Measurements from ENCODE around the gene DNASE1L2.

DNASE1L2 gene

GRCh38 chr16:2212362-2213324, 23.6 kb upstream of the DNASE1L2 start:
- peaks cover 5% of the 10 kb centered on the region for H3K4me1 ChIP-seq (ENCODE audit: insufficient read depth, low read length, poor library complexity, severe bottlenecking)
- H3K36me3 ChIP-seq (ENCODE audit: insufficient read depth, low read length): no peaks in the 10 kb centered on the region; the same call in 1 of the 2 replicates
- no peaks in the 10 kb centered on the region for H3F3A ChIP-seq (ENCODE audit: low read depth)
- H3K4me3 ChIP-seq (ENCODE audit: low read length, poor library complexity, severe bottlenecking): peak overlapping the region; percentile 73
- H3K4me2 ChIP-seq (ENCODE audit: low read depth, low read length, poor library complexity, severe bottlenecking): peak overlapping the region; percentile 80
- no peaks in the 10 kb centered on the region for H3K27me3 ChIP-seq (ENCODE audit: insufficient read depth, low read length, poor library complexity, severe bottlenecking)
- H4K20me1 ChIP-seq (ENCODE audit: insufficient read depth, low read length, poor library complexity, severe bottlenecking): no peaks in the 10 kb centered on the region
- H3K9me2 ChIP-seq (replicated peaks; ENCODE audit: low read depth, low read length): no peaks in the 10 kb centered on the region
- H3K9me3 ChIP-seq (ENCODE audit: insufficient read depth, low read depth, low read length): no peaks in the 10 kb centered on the region
- no peak for TF ChIP-seq EZH2phosphoT487 (IDR thresholded peaks at IDR 0.05; ENCODE audit: borderline replicate concordance)
- TF ChIP-seq, protein P1, sequence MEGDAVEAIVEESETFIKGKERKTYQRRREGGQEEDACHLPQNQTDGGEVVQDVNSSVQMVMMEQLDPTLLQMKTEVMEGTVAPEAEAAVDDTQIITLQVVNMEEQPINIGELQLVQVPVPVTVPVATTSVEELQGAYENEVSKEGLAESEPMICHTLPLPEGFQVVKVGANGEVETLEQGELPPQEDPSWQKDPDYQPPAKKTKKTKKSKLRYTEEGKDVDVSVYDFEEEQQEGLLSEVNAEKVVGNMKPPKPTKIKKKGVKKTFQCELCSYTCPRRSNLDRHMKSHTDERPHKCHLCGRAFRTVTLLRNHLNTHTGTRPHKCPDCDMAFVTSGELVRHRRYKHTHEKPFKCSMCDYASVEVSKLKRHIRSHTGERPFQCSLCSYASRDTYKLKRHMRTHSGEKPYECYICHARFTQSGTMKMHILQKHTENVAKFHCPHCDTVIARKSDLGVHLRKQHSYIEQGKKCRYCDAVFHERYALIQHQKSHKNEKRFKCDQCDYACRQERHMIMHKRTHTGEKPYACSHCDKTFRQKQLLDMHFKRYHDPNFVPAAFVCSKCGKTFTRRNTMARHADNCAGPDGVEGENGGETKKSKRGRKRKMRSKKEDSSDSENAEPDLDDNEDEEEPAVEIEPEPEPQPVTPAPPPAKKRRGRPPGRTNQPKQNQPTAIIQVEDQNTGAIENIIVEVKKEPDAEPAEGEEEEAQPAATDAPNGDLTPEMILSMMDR (conservative IDR thresholded peaks at IDR 0.05; ENCODE audit: low read length): no peak
- H3K9ac ChIP-seq (ENCODE audit: low read depth, low read length, poor library complexity, severe bottlenecking): peak overlapping the region; percentile 68
- H3K79me2 ChIP-seq (ENCODE audit: insufficient read depth, low read length): peaks cover 16% of the 10 kb centered on the region
- H2AFZ ChIP-seq (ENCODE audit: low read length): no peak overlapping the region

- no peak for TF ChIP-seq EZH2phosphoT487 (IDR thresholded peaks at IDR 0.05; ENCODE audit: borderline replicate concordance)
- TF ChIP-seq, protein P1 (conservative IDR thresholded peaks at IDR 0.05; ENCODE audit: low read length): no peak
- Histone ChIP-seq H2AFZ (ENCODE audit: low read length) (no peak overlapping the region), H3F3A (ENCODE audit: low read depth) (no peaks in the 10 kb centered on the region)
These were observed 22.2 kb upstream of the DNASE1L2 start for GRCh38 chr16:2213817-2214718.

DNA sequence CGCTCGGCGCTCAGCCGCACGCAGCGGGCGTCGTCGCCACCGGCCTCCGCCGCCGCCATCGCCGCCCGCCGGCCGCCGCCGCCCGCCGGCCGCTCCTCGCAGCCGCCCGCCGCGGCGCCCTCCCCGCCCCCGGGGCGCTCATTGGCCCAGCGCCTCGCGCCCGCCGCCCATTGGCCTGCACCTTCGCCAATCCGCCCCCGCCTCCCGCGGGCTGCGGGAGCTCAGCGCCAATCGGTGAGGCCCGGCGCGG, 21.6 kb upstream of the DNASE1L2 start, which contains the start of gene PGP:
PGP (minus strand) TSS at position 122 of the 250 bp plus-strand sequence; CDS start at position 59, 63 bp downstream.
- Histone ChIP-seq H3K9ac (ENCODE audit: low read depth, low read length, poor library complexity, severe bottlenecking) (peak within 1 kb of the TSS; percentile 68), H3K4me1 (ENCODE audit: insufficient read depth, low read length, poor library complexity, severe bottlenecking) (peaks cover 5% of the 10 kb centered on the region), H2AFZ (ENCODE audit: low read length) (peak within 1 kb of the TSS; percentile 81), H3K9me2 (replicated peaks; ENCODE audit: low read depth, low read length) (no peaks in the 10 kb centered on the region), H3K36me3 (ENCODE audit: insufficient read depth, low read length) (no peaks in the 10 kb centered on the region; the same call in 1 of the 2 replicates), H3K4me3 (ENCODE audit: low read length, poor library complexity, severe bottlenecking) (peak within 1 kb of the TSS; percentile 80), H3F3A (ENCODE audit: low read depth) (no peaks in the 10 kb centered on the region), H3K9me3 (ENCODE audit: insufficient read depth, low read depth, low read length) (no peaks in the 10 kb centered on the region), H3K79me2 (ENCODE audit: insufficient read depth, low read length) (peaks cover 16% of the 10 kb centered on the region), H3K4me2 (ENCODE audit: low read depth, low read length, poor library complexity, severe bottlenecking) (peak within 1 kb of the TSS; percentile 80), H4K20me1 (ENCODE audit: insufficient read depth, low read length, poor library complexity, severe bottlenecking) (no peaks in the 10 kb centered on the region), H3K27me3 (ENCODE audit: insufficient read depth, low read length, poor library complexity, severe bottlenecking) (no peaks in the 10 kb centered on the region)
- TF ChIP-seq EZH2phosphoT487 (IDR thresholded peaks at IDR 0.05; ENCODE audit: borderline replicate concordance): no peak
- TF ChIP-seq, protein P1 (conservative IDR thresholded peaks at IDR 0.05; ENCODE audit: low read length): no peak

More at GRCh38 chr16:2213817-2214718, 22.2 kb upstream of the DNASE1L2 start:
- no peaks in the 10 kb centered on the region for H3K9me3 ChIP-seq (ENCODE audit: insufficient read depth, low read depth, low read length)
- no peaks in the 10 kb centered on the region for H3K27me3 ChIP-seq (ENCODE audit: insufficient read depth, low read length, poor library complexity, severe bottlenecking)
- no peaks in the 10 kb centered on the region for H3K9me2 ChIP-seq (replicated peaks; ENCODE audit: low read depth, low read length)
- H3K79me2 ChIP-seq (ENCODE audit: insufficient read depth, low read length): peaks cover 16% of the 10 kb centered on the region
- H3K4me3 ChIP-seq (ENCODE audit: low read length, poor library complexity, severe bottlenecking): peak overlapping the region; percentile 73
- peaks cover 5% of the 10 kb centered on the region for H3K4me1 ChIP-seq (ENCODE audit: insufficient read depth, low read length, poor library complexity, severe bottlenecking)
- H3K4me2 ChIP-seq (ENCODE audit: low read depth, low read length, poor library complexity, severe bottlenecking): peak overlapping the region; percentile 80
- H3K36me3 ChIP-seq (ENCODE audit: insufficient read depth, low read length): no peaks in the 10 kb centered on the region; the same call in 1 of the 2 replicates
- no peaks in the 10 kb centered on the region for H4K20me1 ChIP-seq (ENCODE audit: insufficient read depth, low read length, poor library complexity, severe bottlenecking)
- peak overlapping the region; percentile 68 for H3K9ac ChIP-seq (ENCODE audit: low read depth, low read length, poor library complexity, severe bottlenecking)
